ENCODE data around the gene MUC5B. TPM values are rescaled to one million over a fixed set of nuclear protein-coding genes. Genes with fewer than 3 reads are reported as not detected.
"Not testable (repeated sequence)": the region's sequence is repeated elsewhere in the genome, so short reads cannot be mapped to it uniquely, and the experiment has no call there.

The MUC5B gene
- total RNA-seq, 1 donor from 2014 or later, result 0.25 TPM

GRCh38 chr11:1244557-1244956 lies 21.7 kb downstream of the MUC5B start:
- intact Hi-C loops (cut with DNase I); H3K27ac ChIP-seq; H3K9me3 ChIP-seq; DNase-seq (ENCODE audit: extremely low spot score in 2 of 2); H3K36me3 ChIP-seq; H3K27me3 ChIP-seq; H3K4me3 ChIP-seq; H3K4me1 ChIP-seq: not testable (repeated sequence)

DNA sequence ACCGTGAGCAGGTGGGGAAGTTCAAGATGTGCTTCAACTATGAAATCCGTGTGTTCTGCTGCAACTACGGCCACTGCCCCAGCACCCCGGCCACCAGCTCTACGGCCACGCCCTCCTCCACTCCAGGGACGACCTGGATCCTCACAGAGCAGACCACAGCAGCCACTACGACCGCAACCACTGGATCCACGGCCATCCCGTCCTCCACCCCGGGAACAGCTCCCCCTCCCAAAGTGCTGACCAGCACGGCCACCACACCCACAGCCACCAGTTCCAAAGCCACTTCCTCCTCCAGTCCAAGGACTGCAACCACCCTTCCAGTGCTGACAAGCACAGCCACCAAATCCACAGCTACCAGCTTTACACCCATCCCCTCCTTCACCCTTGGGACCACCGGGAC lies 22.9 kb downstream of the MUC5B start:
- DNase-seq (ENCODE audit: extremely low spot score in 2 of 2); H3K9me3 ChIP-seq; H3K27me3 ChIP-seq; intact Hi-C loops (cut with DNase I); H3K27ac ChIP-seq; H3K36me3 ChIP-seq; H3K4me1 ChIP-seq; H3K4me3 ChIP-seq: not testable (repeated sequence)

GRCh38 chr11:1246301-1246700 lies 23.4 kb downstream of the MUC5B start:
- H3K9me3 ChIP-seq; H3K27me3 ChIP-seq; H3K4me3 ChIP-seq; H3K4me1 ChIP-seq; DNase-seq (ENCODE audit: extremely low spot score in 2 of 2); H3K36me3 ChIP-seq; H3K27ac ChIP-seq; intact Hi-C loops (cut with DNase I): not testable (repeated sequence)

GRCh38 chr11:1247026-1247425 lies 24.2 kb downstream of the MUC5B start:
- H3K4me1 ChIP-seq; DNase-seq (ENCODE audit: extremely low spot score in 2 of 2); H3K9me3 ChIP-seq; intact Hi-C loops (cut with DNase I); H3K4me3 ChIP-seq; H3K36me3 ChIP-seq; H3K27ac ChIP-seq; H3K27me3 ChIP-seq: not testable (repeated sequence)

GRCh38 chr11:1248951-1249350 lies 26.1 kb downstream of the MUC5B start:
- H3K27ac ChIP-seq; intact Hi-C loops (cut with DNase I); H3K4me3 ChIP-seq; H3K27me3 ChIP-seq; DNase-seq (ENCODE audit: extremely low spot score in 2 of 2); H3K4me1 ChIP-seq; H3K9me3 ChIP-seq; H3K36me3 ChIP-seq: not testable (repeated sequence)

DNA sequence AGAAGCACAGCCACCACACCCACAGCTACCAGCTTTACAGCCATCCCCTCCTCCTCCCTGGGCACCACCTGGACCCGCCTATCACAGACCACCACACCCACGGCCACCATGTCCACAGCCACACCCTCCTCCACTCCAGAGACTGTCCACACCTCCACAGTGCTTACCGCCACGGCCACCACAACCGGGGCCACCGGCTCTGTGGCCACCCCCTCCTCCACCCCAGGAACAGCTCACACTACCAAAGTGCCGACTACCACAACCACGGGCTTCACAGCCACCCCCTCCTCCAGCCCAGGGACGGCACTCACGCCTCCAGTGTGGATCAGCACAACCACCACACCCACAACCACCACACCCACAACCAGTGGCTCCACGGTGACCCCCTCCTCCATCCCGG lies 27.5 kb downstream of the MUC5B start:
- H3K4me3 ChIP-seq; H3K27me3 ChIP-seq; H3K9me3 ChIP-seq; H3K36me3 ChIP-seq; DNase-seq (ENCODE audit: extremely low spot score in 2 of 2); intact Hi-C loops (cut with DNase I); H3K27ac ChIP-seq; H3K4me1 ChIP-seq: not testable (repeated sequence)

- intact Hi-C loops (cut with DNase I), result no loop called here
- no peaks in the 10 kb centered on the region for H3K4me1 ChIP-seq
- no peaks in the 10 kb centered on the region for H3K27me3 ChIP-seq
- H3K36me3 ChIP-seq, result no peaks in the 10 kb centered on the region
- no peak overlapping the region for H3K27ac ChIP-seq
- no peaks in the 10 kb centered on the region for H3K9me3 ChIP-seq
- no peak for DNase-seq (ENCODE audit: extremely low spot score in 2 of 2)
- no peak for TF ChIP-seq POLR2AphosphoS5 (IDR thresholded peaks at IDR 0.05; ENCODE audit: insufficient read depth in 1 of 2, low read depth in 1 of 2)
- TF ChIP-seq CTCF (IDR thresholded peaks at IDR 0.05), result no peak
- no peak for TF ChIP-seq POLR2A (IDR thresholded peaks at IDR 0.05)
- H3K4me3 ChIP-seq, result no peak overlapping the region
Measured at GRCh38 chr11:1251236-1251770, 28.4 kb downstream of the MUC5B start.

- no peaks in the 10 kb centered on the region for H3K9me3 ChIP-seq
- H3K36me3 ChIP-seq, result no peaks in the 10 kb centered on the region
- H3K4me3 ChIP-seq, result no peak overlapping the region
- H3K27ac ChIP-seq, result no peak overlapping the region
- TF ChIP-seq POLR2A (IDR thresholded peaks at IDR 0.05) (no peak), POLR2AphosphoS5 (IDR thresholded peaks at IDR 0.05; ENCODE audit: insufficient read depth in 1 of 2, low read depth in 1 of 2) (no peak), CTCF (IDR thresholded peaks at IDR 0.05) (no peak)
- no peaks in the 10 kb centered on the region for H3K27me3 ChIP-seq
- H3K4me1 ChIP-seq, result no peaks in the 10 kb centered on the region
- intact Hi-C loops (cut with DNase I), result no loop called here
- no peak for DNase-seq (ENCODE audit: extremely low spot score in 2 of 2)
Measured at GRCh38 chr11:1252371-1253102, 29.7 kb downstream of the MUC5B start.

Measured in vagina (tissue), 2 donors.